Adrenal gland (tissue), 5 donors: ENCODE measurements around the gene ALCAM.

Experiments used
- POLR2A ChIP-seq, 2 donors: fragments of 450-650 bp; IDR thresholded peaks; one replicate each; pipeline ENCODE4 v1.6.1; 2017; ENCODE audit warnings: antibody characterized with exemption in 2 of 2, mild to moderate bottlenecking in 2 of 2, moderate library complexity in 1 of 2
- TF ChIP-seq, protein P1 (sequence below), 6 experiments: fragments of 450-650 bp in 4 of 6; fragments of 200-600 bp in 2 of 6; sonication (generic) in 1 of 6; IDR thresholded peaks; 1 replicate in 5 of 6; 2 replicates in 1 of 6; pipeline versions ENCODE4 v1.5.1 to v1.8.0; 2016 to 2021; ENCODE audit warnings: antibody characterized with exemption in 6 of 6, mild to moderate bottlenecking in 2 of 6, moderate library complexity in 1 of 6
- donor health status: DM: no; HTN: no; CAD: no.

GRCh38 chr3:105504440-105504951, 137.8 kb downstream of the ALCAM start:
- TF ChIP-seq, protein P1, sequence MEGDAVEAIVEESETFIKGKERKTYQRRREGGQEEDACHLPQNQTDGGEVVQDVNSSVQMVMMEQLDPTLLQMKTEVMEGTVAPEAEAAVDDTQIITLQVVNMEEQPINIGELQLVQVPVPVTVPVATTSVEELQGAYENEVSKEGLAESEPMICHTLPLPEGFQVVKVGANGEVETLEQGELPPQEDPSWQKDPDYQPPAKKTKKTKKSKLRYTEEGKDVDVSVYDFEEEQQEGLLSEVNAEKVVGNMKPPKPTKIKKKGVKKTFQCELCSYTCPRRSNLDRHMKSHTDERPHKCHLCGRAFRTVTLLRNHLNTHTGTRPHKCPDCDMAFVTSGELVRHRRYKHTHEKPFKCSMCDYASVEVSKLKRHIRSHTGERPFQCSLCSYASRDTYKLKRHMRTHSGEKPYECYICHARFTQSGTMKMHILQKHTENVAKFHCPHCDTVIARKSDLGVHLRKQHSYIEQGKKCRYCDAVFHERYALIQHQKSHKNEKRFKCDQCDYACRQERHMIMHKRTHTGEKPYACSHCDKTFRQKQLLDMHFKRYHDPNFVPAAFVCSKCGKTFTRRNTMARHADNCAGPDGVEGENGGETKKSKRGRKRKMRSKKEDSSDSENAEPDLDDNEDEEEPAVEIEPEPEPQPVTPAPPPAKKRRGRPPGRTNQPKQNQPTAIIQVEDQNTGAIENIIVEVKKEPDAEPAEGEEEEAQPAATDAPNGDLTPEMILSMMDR (IDR thresholded peaks at IDR 0.05), result no peak
- TF ChIP-seq POLR2A (IDR thresholded peaks at IDR 0.05), result no peak
